Stimulated activated naive CD4-positive, alpha-beta T cell (primary cell): ENCODE data around the gene RSAD1.

Source experiments
- DNase-seq, 6 experiments: peaks; one replicate each; lab custom pipeline; 2025; lab: John Stamatoyannopoulos, UW

Gene RSAD1

GRCh38 chr17:50458270-50458669 is 20.4 kb upstream of the RSAD1 start:
- DNase-seq = no peak

- no peak for DNase-seq
These were observed 19.7 kb upstream of the RSAD1 start for GRCh38 chr17:50458701-50459676.

- DNase-seq = no peak
These were observed 18.9 kb upstream of the RSAD1 start for GRCh38 chr17:50459756-50460155.

GRCh38 chr17:50460831-50461526 is 17.7 kb upstream of the RSAD1 start:
- no peak for DNase-seq

GRCh38 chr17:50461550-50462132 is 17.0 kb upstream of the RSAD1 start:
- DNase-seq = no peak

- DNase-seq = no peak
These were observed 16.2 kb upstream of the RSAD1 start for GRCh38 chr17:50462446-50462845.

- no peak for DNase-seq
These were observed 14.5 kb upstream of the RSAD1 start for GRCh38 chr17:50464121-50464520.

- no peak for DNase-seq
These were observed 13.9 kb upstream of the RSAD1 start for GRCh38 chr17:50464736-50465135.

GRCh38 chr17:50465171-50465570 is 13.5 kb upstream of the RSAD1 start:
- DNase-seq = no peak

GRCh38 chr17:50465635-50466034 is 13.0 kb upstream of the RSAD1 start:
- no peak for DNase-seq

- no peak for DNase-seq
These were observed 12.1 kb upstream of the RSAD1 start for GRCh38 chr17:50466371-50467113.

GRCh38 chr17:50467114-50467854 is 11.4 kb upstream of the RSAD1 start:
- DNase-seq = no peak

- no peak for DNase-seq
These were observed 10.8 kb upstream of the RSAD1 start for GRCh38 chr17:50467855-50468303.

GRCh38 chr17:50468304-50469207 is 10.1 kb upstream of the RSAD1 start, which contains the start of gene CHAD:
TSS of gene CHAD (minus strand) at chr17:50468880. CDS start at chr17:50468813, 67 bp downstream.
- DNase-seq = no peak

- no peak for DNase-seq
These were observed 9.5 kb upstream of the RSAD1 start for GRCh38 chr17:50469208-50469605.

GRCh38 chr17:50469671-50470305 is 8.9 kb upstream of the RSAD1 start:
- DNase-seq = no peak

GRCh38 chr17:50470426-50470825 is 8.2 kb upstream of the RSAD1 start:
- DNase-seq = no peak

GRCh38 chr17:50471009-50471905 is 7.4 kb upstream of the RSAD1 start:
- DNase-seq = no peak

- DNase-seq = no peak
These were observed 6.4 kb upstream of the RSAD1 start for GRCh38 chr17:50472286-50472685.
